HL-60 (cell line): ENCODE data around the gene FAM177B.

Experiments
- DNase-seq, 2 experiments: peaks; one replicate each; pipeline ENCODE4 v3.0.0-alpha.2; 2010 to 2020; ENCODE audit warnings: low read depth in 1 of 2, low spot score in 1 of 2
- H3K27ac ChIP-seq: fragments of 250-450 bp; sonication (Bioruptor Pico); replicated peaks from 2 replicates; pipeline ENCODE4 v1.5.1; 2020; ENCODE audit warnings: mild to moderate bottlenecking, moderate library complexity
- H3K27me3 ChIP-seq: fragments of 250-450 bp; sonication (Bioruptor Pico); 2 replicates; pipeline ENCODE4 v1.5.1; 2021; ENCODE audit warnings: mild to moderate bottlenecking, moderate library complexity; ENCODE audit not compliant: insufficient read depth, poor library complexity, severe bottlenecking
- H3K4me3 ChIP-seq: replicated peaks from 2 replicates; pipeline ENCODE4 v1.5.1; 2011; ENCODE audit warnings: mild to moderate bottlenecking, control low read depth, low read length; ENCODE audit not compliant: insufficient read depth
- CTCF ChIP-seq: IDR thresholded peaks from one replicate; pipeline ENCODE4 v1.5.1; 2011; ENCODE audit warnings: low read length, control low read depth, inconsistent platforms; ENCODE audit not compliant: insufficient read depth
- GABPA ChIP-seq: IDR thresholded peaks from 2 replicates; pipeline ENCODE4 v1.6.1; 2012; ENCODE audit warnings: low read depth
- POLR2AphosphoS5 ChIP-seq: IDR thresholded peaks from 2 replicates; pipeline ENCODE4 v1.6.1; 2012; ENCODE audit warnings: low read depth
- REST ChIP-seq: IDR thresholded peaks from 2 replicates; pipeline ENCODE4 v1.6.1; 2012; ENCODE audit warnings: low read depth; ENCODE audit not compliant: insufficient replicate concordance
- SPI1 ChIP-seq: IDR thresholded peaks from 2 replicates; pipeline ENCODE4 v1.6.1; 2012; ENCODE audit warnings: low read depth, mild to moderate bottlenecking, borderline replicate concordance

FAM177B gene

GRCh38 chr1:222788402-222789156 lies 51.6 kb downstream of the FAM177B start:
- Histone ChIP-seq H3K27ac (no peak overlapping the region), H3K27me3 (peaks cover 6% of the 10 kb centered on the region), H3K4me3 (no peak overlapping the region)
- TF ChIP-seq GABPA (no peak), SPI1 (no peak), POLR2AphosphoS5 (no peak), CTCF (no peak), REST (no peak)
- no peak for DNase-seq

GRCh38 chr1:222790115-222790514 lies 53.1 kb downstream of the FAM177B start:
- Histone ChIP-seq H3K27ac (no peak overlapping the region), H3K27me3 (peaks cover 4% of the 10 kb centered on the region), H3K4me3 (no peak overlapping the region)
- DNase-seq: no peak
- TF ChIP-seq POLR2AphosphoS5 (no peak), GABPA (no peak), SPI1 (no peak), REST (no peak), CTCF (no peak)

GRCh38 chr1:222790520-222790919 lies 53.5 kb downstream of the FAM177B start:
- Histone ChIP-seq H3K27me3 (no peaks in the 10 kb centered on the region), H3K27ac (no peak overlapping the region), H3K4me3 (no peak overlapping the region)
- TF ChIP-seq POLR2AphosphoS5 (no peak), GABPA (no peak), CTCF (no peak), SPI1 (no peak), REST (no peak)
- DNase-seq: no peak
